Bronchial epithelial cell (primary cell): ENCODE data around the gene PEX14. TPM values are rescaled to one million over a fixed set of nuclear protein-coding genes. Genes with fewer than 3 reads are reported as not detected.

ENCODE experiments used
- DNase-seq: peaks from one replicate; pipeline ENCODE4 v3.0.0-alpha.2; 2010; ENCODE audit warnings: low read depth
- FAIRE-seq: peaks from 2 replicates; lab custom pipeline; 2011; peaks lifted over from hg19 to GRCh38; lab: Jason Lieb, UNC
- H3K27me3 ChIP-seq: 2 replicates; pipeline ENCODE4 v1.5.1; 2011; ENCODE audit warnings: low read length; ENCODE audit not compliant: control insufficient read depth, insufficient read depth
- H3K36me3 ChIP-seq: 2 replicates; pipeline ENCODE4 v1.5.1; 2011; ENCODE audit warnings: low read length; ENCODE audit not compliant: control insufficient read depth, insufficient read depth
- H3K4me3 ChIP-seq: 2 replicates; pipeline ENCODE4 v1.5.1; 2011; ENCODE audit warnings: mild to moderate bottlenecking, low read depth, low read length, control low read depth
- total RNA-seq: library from RNA; depleted of rRNA; stranded (reverse); fragments of >200 nt; gene quantifications from 2 replicates; pipeline ENCODE4 v1.2.1, GENCODE V29; 2014
- TF ChIP-seq, protein P1 (sequence below): IDR thresholded peaks from 2 replicates; pipeline ENCODE4 v1.5.1; 2011; ENCODE audit warnings: mild to moderate bottlenecking, moderate library complexity, low read length, control low read depth, inconsistent platforms; ENCODE audit not compliant: insufficient read depth, severe bottlenecking

Gene PEX14
- total RNA-seq, 1 donor from 2014 or later, result 8.7 TPM

DNA sequence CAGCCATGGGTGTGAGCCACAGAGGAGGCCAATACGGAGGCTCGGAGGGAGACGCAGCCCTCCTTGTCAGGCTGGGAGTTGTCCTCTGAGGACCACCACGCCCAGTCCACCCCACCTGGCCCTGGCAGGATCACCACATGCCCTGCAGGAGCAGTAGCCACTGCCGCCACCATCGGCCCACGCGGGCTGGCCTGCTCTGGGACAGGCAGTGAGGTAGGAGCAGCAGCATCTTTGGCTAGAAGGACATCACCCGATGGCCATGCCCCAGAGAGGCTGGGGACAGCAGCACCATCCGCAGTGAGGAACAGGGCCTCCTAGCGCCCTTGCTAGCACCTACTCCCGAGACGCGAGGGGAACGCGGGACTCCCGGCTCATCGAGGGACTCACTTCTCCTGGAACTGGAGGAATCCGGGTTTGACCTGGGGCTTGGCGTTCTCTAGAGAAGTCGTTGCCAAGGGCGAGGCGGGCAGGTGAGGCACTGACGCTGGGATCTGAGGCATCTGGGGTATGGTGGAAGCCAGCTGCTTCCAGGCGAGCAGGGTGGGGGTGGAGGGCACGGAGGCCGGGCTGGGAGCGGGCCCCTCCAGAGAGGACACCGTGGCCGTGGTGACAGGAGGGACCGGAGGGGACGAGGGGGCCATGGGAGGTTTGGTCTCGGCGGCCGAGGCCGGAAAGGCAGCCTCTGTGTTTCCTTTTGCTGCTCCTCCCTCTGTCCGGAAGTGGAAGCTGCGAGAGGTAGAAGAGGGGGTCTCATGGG, 172.8 kb downstream of the PEX14 start:
- DNase-seq (no peak), FAIRE-seq (no peak)
- Histone ChIP-seq H3K4me3 (no peak overlapping the region), H3K27me3 (no peaks in the 10 kb centered on the region), H3K36me3 (peaks cover 17% of the 10 kb centered on the region)
- TF ChIP-seq, protein P1, sequence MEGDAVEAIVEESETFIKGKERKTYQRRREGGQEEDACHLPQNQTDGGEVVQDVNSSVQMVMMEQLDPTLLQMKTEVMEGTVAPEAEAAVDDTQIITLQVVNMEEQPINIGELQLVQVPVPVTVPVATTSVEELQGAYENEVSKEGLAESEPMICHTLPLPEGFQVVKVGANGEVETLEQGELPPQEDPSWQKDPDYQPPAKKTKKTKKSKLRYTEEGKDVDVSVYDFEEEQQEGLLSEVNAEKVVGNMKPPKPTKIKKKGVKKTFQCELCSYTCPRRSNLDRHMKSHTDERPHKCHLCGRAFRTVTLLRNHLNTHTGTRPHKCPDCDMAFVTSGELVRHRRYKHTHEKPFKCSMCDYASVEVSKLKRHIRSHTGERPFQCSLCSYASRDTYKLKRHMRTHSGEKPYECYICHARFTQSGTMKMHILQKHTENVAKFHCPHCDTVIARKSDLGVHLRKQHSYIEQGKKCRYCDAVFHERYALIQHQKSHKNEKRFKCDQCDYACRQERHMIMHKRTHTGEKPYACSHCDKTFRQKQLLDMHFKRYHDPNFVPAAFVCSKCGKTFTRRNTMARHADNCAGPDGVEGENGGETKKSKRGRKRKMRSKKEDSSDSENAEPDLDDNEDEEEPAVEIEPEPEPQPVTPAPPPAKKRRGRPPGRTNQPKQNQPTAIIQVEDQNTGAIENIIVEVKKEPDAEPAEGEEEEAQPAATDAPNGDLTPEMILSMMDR, result no peak

DNA sequence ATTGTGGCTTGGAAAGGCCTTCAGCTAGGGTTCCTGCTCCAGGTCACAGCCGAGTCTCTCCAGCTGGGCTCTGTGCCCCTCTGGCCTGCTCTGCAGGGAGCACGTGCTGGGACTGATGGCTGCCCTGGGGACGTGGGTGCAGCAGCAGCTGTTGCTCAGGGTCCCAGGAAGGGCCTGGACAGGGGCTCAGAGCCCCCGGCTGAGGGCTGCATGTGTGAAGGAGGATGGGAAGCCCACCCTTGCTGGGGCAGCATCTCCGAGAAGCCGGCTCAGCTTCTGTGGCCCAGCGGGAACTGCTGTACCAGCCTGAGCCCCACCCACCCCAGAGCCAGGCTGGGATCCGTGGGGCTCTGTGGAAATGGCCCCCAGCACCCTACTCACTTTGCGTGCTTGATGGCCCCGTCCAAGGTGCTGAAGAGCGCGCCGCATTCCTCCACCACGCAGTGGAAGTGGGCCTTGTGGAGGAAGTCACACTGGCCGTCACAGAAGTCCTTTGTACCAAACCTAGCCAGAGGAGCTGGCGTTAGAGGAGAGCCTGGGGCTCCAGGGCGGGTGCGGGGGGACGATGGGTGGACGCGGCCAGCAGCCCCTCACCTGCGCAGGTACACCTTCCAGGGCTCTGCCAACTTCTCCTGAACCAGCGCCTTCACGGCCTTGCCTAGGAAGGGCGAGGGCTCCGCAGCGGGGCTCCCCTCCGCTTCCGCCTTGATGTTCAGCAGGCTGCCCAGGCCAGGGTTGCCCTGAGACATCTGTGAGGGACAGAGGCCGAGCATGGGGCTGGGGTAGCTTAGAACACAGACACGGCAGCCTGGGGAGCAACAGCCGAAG, 174.2 kb downstream of the PEX14 start:
- FAIRE-seq, result no peak

DNA sequence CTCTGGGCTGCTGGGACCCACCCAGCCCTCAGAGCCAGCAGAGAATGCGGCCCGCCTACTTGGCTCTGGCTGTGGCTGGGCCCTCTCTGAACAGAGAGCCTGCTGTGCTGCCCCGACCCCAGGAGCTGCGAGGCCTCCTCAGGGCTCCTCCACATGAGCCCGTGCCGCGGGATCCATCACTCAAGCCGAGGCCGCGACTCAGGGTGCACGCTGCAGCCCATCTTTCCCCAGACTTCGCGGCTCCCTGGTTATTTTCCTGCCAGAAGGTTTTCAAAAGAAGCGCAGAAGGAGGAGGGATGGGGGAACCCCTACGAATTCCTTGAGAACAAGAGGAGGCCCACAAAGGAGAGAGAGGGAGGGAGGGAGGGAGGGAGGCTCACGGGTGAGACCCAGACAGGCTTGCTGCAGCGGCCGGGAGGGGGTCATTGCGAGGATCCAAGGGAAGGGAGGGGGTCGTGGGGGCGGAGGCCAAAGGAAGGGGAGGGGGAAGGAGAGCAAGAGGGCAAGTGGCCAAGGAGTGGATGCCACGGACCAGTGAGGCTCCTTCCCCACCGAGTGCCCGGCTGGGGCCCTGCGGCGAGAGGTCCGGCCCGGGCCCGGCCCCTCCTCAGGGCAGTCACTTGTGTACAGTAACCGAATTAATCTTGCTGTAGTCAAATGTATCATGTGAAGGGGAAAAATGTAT, 174.9 kb downstream of the PEX14 start:
- FAIRE-seq (no peak), DNase-seq (no peak)
- TF ChIP-seq, protein P1, result no peak
- no peaks in the 10 kb centered on the region for H3K27me3 ChIP-seq
- no peak overlapping the region for H3K4me3 ChIP-seq
- peaks cover 20% of the 10 kb centered on the region for H3K36me3 ChIP-seq

More for the DNA sequence above, 174.2 kb downstream of the PEX14 start:
- H3K4me3 ChIP-seq, result no peak overlapping the region
- no peaks in the 10 kb centered on the region for H3K27me3 ChIP-seq
- TF ChIP-seq, protein P1, result no peak
- DNase-seq, result no peak
- peaks cover 16% of the 10 kb centered on the region for H3K36me3 ChIP-seq

DNA sequence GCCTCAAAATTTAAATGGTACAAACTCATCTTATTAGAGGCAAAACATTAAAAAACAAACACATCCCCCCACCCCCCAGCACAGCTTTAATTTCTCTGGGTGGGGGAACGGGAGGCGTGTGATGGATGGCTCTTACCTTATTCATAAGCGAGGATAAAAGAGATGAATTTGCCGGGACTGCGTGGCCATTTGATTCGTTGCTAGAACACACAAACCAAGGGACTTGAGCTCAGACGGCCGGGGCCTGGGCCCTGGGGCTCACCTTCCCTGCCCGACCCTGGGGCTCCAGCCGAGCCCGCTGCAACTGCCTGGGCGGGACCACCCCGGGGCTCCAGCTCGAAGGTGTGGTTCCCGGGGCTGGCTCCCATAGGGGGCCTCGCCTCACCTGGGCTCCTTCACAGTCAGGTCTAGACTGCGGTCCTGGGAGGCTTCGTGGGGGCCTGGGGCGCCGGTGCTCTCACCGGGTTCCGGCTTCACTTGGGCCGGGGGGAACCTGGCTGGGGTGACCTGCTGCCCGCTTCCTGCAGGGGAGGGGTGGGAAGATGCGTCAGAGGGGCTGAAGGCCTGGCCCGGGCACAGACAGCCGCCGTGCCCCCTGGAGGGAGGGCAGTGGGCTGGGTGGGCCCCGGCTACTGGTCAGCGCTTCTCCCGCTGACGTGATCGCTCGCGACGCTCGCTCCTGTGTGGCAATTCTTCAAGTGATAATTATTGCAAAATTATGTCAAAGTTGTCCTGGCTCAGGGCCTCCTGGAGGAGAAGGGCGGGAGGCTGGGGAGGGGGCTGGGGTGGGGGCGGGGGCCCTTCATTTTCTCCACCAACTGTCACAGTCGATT, 176.0 kb downstream of the PEX14 start:
- H3K27me3 ChIP-seq, result no peaks in the 10 kb centered on the region
- H3K36me3 ChIP-seq, result peaks cover 21% of the 10 kb centered on the region
- H3K4me3 ChIP-seq, result no peak overlapping the region
- FAIRE-seq, result no peak
- DNase-seq, result no peak
- TF ChIP-seq, protein P1, result no peak

DNA sequence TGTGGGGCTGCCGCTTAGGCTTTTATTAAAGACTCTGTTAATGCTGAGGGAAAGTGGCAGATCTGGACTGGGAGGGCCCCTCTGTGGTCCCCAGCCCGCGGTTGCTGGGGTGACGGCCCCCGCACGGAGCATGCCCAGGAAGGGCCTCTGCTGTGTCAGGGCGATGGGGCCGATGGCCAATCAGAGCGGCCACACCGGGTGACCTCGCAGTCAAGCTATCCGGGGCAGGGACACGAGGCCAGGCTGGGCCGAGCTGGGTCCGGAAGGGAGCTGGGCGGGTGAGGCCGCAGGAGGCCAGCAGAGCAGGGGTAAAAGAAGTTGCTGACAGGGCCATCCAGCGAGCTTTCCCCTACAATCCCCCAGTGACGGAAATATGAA, 176.6 kb downstream of the PEX14 start:
- FAIRE-seq, result no peak
- no peaks in the 10 kb centered on the region for H3K27me3 ChIP-seq
- no peak overlapping the region for H3K4me3 ChIP-seq
- TF ChIP-seq, protein P1, result no peak
- H3K36me3 ChIP-seq, result peaks cover 25% of the 10 kb centered on the region
- no peak for DNase-seq
